MM.1S (cell line): ENCODE measurements around the gene FAM149B1.

Experiments used
- DNase-seq: peaks from one replicate; pipeline ENCODE4 v3.0.0-alpha.2; 2015
- H2AFZ ChIP-seq: fragments of 300-600 bp; sonication (generic); 2 replicates; pipeline ENCODE4 v1.6.0; 2016; ENCODE audit warnings: antibody characterized with exemption, low read length
- H3F3A ChIP-seq: fragments of 300-600 bp; sonication (generic); 2 replicates; pipeline ENCODE4 v1.6.1; 2016; ENCODE audit warnings: mild to moderate bottlenecking, antibody characterized with exemption, low read length, moderate library complexity, mixed read lengths; ENCODE audit not compliant: insufficient read depth
- H3K27ac ChIP-seq: fragments of 300-600 bp; sonication (generic); 2 replicates; pipeline ENCODE4 v1.5.1; 2016; ENCODE audit warnings: mild to moderate bottlenecking, low read length
- H3K27me3 ChIP-seq: fragments of 300-600 bp; sonication (generic); replicated peaks from 2 replicates; pipeline ENCODE4 v1.6.0; 2016; ENCODE audit warnings: low read length; ENCODE audit not compliant: insufficient read depth
- H3K36me3 ChIP-seq: fragments of 300-600 bp; sonication (generic); replicated peaks from 2 replicates; pipeline ENCODE4 v1.6.1; 2016; ENCODE audit warnings: mild to moderate bottlenecking, low read length, mixed read lengths; ENCODE audit not compliant: insufficient read depth
- H3K4me1 ChIP-seq: fragments of 300-600 bp; sonication (generic); 2 replicates; pipeline ENCODE4 v1.6.1; 2016; ENCODE audit warnings: low read length, mixed read lengths
- H3K4me2 ChIP-seq: fragments of 300-600 bp; sonication (generic); 2 replicates; pipeline ENCODE4 v1.6.0; 2016; ENCODE audit warnings: low read depth, low read length
- H3K4me3 ChIP-seq: fragments of 300-600 bp; sonication (generic); 2 replicates; pipeline ENCODE4 v1.5.1; 2016; ENCODE audit warnings: low read length, mixed read lengths
- H3K79me2 ChIP-seq: fragments of 300-600 bp; sonication (generic); 2 replicates; pipeline ENCODE4 v1.6.1; 2016; ENCODE audit warnings: mixed run types, low read length, mixed read lengths
- H3K9ac ChIP-seq: fragments of 300-600 bp; sonication (generic); 2 replicates; pipeline ENCODE4 v1.6.1; 2016; ENCODE audit warnings: low read length, mixed read lengths
- H3K9me2 ChIP-seq: fragments of 300-600 bp; sonication (generic); replicated peaks from 2 replicates; pipeline ENCODE4 v1.6.1; 2016; ENCODE audit warnings: mild to moderate bottlenecking, low read length, mixed read lengths; ENCODE audit not compliant: insufficient read depth
- H3K9me3 ChIP-seq: fragments of 300-600 bp; sonication (generic); replicated peaks from 2 replicates; pipeline ENCODE4 v1.6.1; 2016; ENCODE audit warnings: mild to moderate bottlenecking, low read length, mixed read lengths; ENCODE audit not compliant: insufficient read depth
- H4K20me1 ChIP-seq: fragments of 300-600 bp; sonication (generic); 2 replicates; pipeline ENCODE4 v1.6.1; 2016; ENCODE audit warnings: mild to moderate bottlenecking, low read length, moderate library complexity, mixed read lengths; ENCODE audit not compliant: insufficient read depth
- CTCF ChIP-seq: fragments of 300-600 bp; sonication (generic); IDR thresholded peaks from 2 replicates; pipeline ENCODE4 v1.5.1; 2016; ENCODE audit warnings: antibody characterized with exemption, low read length, mixed read lengths
- EZH2 ChIP-seq: fragments of 300-600 bp; sonication (generic); optimal IDR thresholded peaks from 2 replicates; pipeline ENCODE3; 2017; ENCODE audit warnings: low read depth, mild to moderate bottlenecking, antibody characterized with exemption, low read length, mixed read lengths
- EZH2phosphoT487 ChIP-seq: fragments of 300-600 bp; sonication (generic); IDR thresholded peaks from 2 replicates; pipeline ENCODE4 v1.6.1; 2018; ENCODE audit warnings: antibody characterized with exemption, low read length

The FAM149B1 gene

GRCh38 chr10:73190188-73190587 lies 22.3 kb downstream of the FAM149B1 start:
- H3K36me3 ChIP-seq, result no peaks in the 10 kb centered on the region
- H3K79me2 ChIP-seq, result no peaks in the 10 kb centered on the region
- DNase-seq, result no peak
- TF ChIP-seq CTCF, result no peak
- TF ChIP-seq EZH2, result no peak
- no peak for TF ChIP-seq EZH2phosphoT487
- no peaks in the 10 kb centered on the region for H3K9me3 ChIP-seq
- no peaks in the 10 kb centered on the region for H3K4me1 ChIP-seq
- H3K9ac ChIP-seq, result no peak overlapping the region
- H2AFZ ChIP-seq, result no peak overlapping the region
- no peak overlapping the region for H3K4me3 ChIP-seq
- H3K27ac ChIP-seq, result no peak overlapping the region
- H3K27me3 ChIP-seq, result no peaks in the 10 kb centered on the region
- H3F3A ChIP-seq, result no peaks in the 10 kb centered on the region
- no peaks in the 10 kb centered on the region for H3K9me2 ChIP-seq
- no peaks in the 10 kb centered on the region for H4K20me1 ChIP-seq
- no peak overlapping the region for H3K4me2 ChIP-seq

GRCh38 chr10:73205081-73205480 lies 37.2 kb downstream of the FAM149B1 start:
- no peaks in the 10 kb centered on the region for H3K9me3 ChIP-seq
- no peak overlapping the region for H3K9ac ChIP-seq
- no peak overlapping the region for H3K27ac ChIP-seq
- DNase-seq, result no peak
- no peaks in the 10 kb centered on the region for H3F3A ChIP-seq
- no peak overlapping the region for H3K4me3 ChIP-seq
- no peaks in the 10 kb centered on the region for H4K20me1 ChIP-seq
- H3K9me2 ChIP-seq, result no peaks in the 10 kb centered on the region
- no peaks in the 10 kb centered on the region for H3K4me1 ChIP-seq
- no peaks in the 10 kb centered on the region for H3K27me3 ChIP-seq
- H3K4me2 ChIP-seq, result no peak overlapping the region
- H2AFZ ChIP-seq, result no peak overlapping the region
- no peaks in the 10 kb centered on the region for H3K79me2 ChIP-seq
- H3K36me3 ChIP-seq, result no peaks in the 10 kb centered on the region
- TF ChIP-seq CTCF, result no peak
- no peak for TF ChIP-seq EZH2phosphoT487
- no peak for TF ChIP-seq EZH2

- Histone ChIP-seq H3K36me3 (no peaks in the 10 kb centered on the region), H3K4me2 (no peak overlapping the region), H4K20me1 (no peaks in the 10 kb centered on the region), H3K4me1 (no peaks in the 10 kb centered on the region), H3K9ac (no peak overlapping the region), H3K9me3 (no peaks in the 10 kb centered on the region), H2AFZ (no peak overlapping the region), H3F3A (no peaks in the 10 kb centered on the region), H3K4me3 (no peak overlapping the region), H3K27me3 (no peaks in the 10 kb centered on the region), H3K9me2 (no peaks in the 10 kb centered on the region), H3K79me2 (no peaks in the 10 kb centered on the region), H3K27ac (no peak overlapping the region)
- no peak for TF ChIP-seq EZH2phosphoT487
- TF ChIP-seq EZH2, result no peak
- TF ChIP-seq CTCF, result no peak
- DNase-seq, result no peak
Measured at GRCh38 chr10:73205890-73206289, 38.0 kb downstream of the FAM149B1 start.

GRCh38 chr10:73206385-73206784 lies 38.5 kb downstream of the FAM149B1 start:
- no peaks in the 10 kb centered on the region for H4K20me1 ChIP-seq
- no peak for TF ChIP-seq EZH2
- TF ChIP-seq EZH2phosphoT487, result no peak
- no peak for TF ChIP-seq CTCF
- DNase-seq, result no peak

More at GRCh38 chr10:73206385-73206784, 38.5 kb downstream of the FAM149B1 start:
- no peak overlapping the region for H2AFZ ChIP-seq
- no peaks in the 10 kb centered on the region for H3K27me3 ChIP-seq
- no peaks in the 10 kb centered on the region for H3F3A ChIP-seq
- H3K4me1 ChIP-seq, result no peaks in the 10 kb centered on the region
- no peak overlapping the region for H3K27ac ChIP-seq
- no peaks in the 10 kb centered on the region for H3K79me2 ChIP-seq
- H3K9me3 ChIP-seq, result no peaks in the 10 kb centered on the region
- no peak overlapping the region for H3K4me3 ChIP-seq
- no peak overlapping the region for H3K4me2 ChIP-seq
- H3K9ac ChIP-seq, result no peak overlapping the region
- H3K9me2 ChIP-seq, result no peaks in the 10 kb centered on the region
- H3K36me3 ChIP-seq, result no peaks in the 10 kb centered on the region
